Activated gamma-delta T cell treated with anti-CD3 and anti-CD28 coated beads, Interleukin-2, amount 50 U/mL, for 16 hours (primary cell): Measurements from ENCODE around the gene GEMIN8.

Experiments
- DNase-seq: peaks from one replicate; pipeline ENCODE4 v3.0.0-alpha.2; 2020; ENCODE audit warnings: low read depth

The GEMIN8 gene

DNA sequence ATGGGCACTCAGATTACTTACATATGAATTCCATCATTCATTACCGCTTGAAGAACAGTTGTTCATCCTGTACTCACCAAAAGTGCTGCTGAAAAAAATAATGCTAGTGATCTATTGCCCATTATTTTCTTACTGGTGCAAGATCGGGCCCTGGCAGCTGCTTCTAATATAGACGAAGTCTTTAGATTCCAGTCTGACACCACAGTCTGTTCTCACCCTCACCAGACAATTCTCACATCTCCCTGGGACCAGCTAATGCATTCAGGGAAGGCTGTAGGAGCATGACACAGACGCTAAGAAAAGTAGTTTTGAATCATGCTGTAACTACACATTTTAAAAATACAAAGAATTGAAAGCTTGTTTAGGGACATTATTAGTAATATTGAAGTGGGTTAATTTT lies 13.8 kb downstream of the GEMIN8 start:
- DNase-seq = no peak

DNA sequence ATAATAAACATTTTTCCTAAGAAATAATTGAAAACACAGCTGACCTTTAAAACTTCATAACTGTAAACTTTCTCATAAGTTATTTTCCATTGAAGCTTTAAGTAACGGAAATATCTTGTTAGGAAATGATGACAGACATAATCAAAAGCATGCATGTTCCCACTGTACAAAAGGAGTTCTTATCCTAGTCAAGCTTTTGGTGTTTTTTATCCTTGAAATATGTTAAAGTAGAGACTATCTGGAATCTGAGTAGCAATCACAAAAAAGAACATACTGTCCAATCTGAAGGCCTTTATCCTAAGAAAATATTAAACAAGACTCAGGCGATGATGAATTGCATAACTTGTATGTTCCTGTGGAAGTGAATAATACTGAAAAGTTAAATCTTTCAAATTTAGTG lies 14.4 kb downstream of the GEMIN8 start:
- DNase-seq = no peak

DNA sequence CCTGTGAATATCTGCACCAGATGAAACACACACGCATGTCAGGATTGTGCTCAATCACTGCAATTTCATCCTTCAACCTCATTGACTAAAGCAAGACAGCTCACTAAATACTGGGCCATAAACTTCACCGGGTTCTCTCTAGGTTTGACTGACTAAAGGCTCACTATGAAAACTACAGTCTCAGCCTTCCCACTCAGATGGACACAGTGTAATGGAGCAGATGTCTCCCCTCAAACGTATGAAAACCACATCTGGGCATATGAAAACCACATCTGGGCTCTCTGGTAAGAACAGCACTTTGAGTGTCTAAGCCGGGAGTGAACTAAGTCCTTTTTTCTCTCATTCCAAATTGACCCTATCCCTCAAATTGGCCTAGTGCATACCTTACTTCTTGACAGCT lies 15.2 kb downstream of the GEMIN8 start:
- DNase-seq = no peak

GRCh38 chrX:14013054-14013453 lies 16.6 kb downstream of the GEMIN8 start:
- DNase-seq = no peak

DNA sequence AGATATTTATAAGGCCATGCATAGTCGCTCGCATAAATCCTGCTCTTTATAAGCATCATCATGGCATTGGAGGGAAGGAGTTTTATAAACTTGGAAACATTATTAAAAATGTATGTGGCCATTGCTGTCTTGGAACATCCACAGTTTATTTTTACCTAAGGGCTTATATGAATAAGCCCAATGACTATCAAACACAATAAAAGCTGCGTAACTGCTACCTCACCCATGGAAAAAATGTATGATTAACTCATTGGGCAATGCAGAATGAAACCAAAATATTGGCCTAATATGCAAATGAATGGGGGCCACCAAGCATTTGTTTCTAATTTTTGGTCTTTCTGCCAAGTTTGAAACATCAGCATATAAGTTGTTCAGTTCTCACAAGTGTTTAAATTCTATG lies 19.1 kb downstream of the GEMIN8 start:
- DNase-seq = no peak

DNA sequence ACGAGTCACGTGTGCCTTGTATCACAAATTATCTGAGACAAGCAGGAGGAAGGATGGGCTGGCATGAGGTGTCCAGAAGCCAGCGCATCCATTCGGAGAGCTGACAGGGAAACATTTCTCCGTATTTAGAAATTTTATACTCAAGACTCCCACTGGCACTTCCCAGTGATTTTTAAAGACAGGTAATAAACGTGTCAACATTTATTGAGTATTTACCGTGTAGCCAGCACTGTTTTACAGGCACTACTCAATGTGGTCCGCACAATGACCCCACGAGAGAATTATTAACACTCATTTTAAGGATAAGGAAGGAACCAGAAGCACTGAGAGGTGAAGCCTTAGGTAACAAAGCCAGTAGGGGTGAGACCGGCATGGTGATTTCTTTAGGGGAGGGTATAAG lies 23.2 kb downstream of the GEMIN8 start:
- DNase-seq = no peak

GRCh38 chrX:14003876-14004425 lies 25.7 kb downstream of the GEMIN8 start:
- no peak for DNase-seq

- no peak for DNase-seq
Measured at GRCh38 chrX:14003028-14003427, 26.7 kb downstream of the GEMIN8 start.

- no peak for DNase-seq
Measured at GRCh38 chrX:13996650-13997049, 33.0 kb downstream of the GEMIN8 start.

GRCh38 chrX:13994536-13995080 lies 35.1 kb downstream of the GEMIN8 start:
- no peak for DNase-seq

- DNase-seq = no peak
Measured at GRCh38 chrX:13994104-13994503, 35.6 kb downstream of the GEMIN8 start.

GRCh38 chrX:13990126-13990800 lies 39.4 kb downstream of the GEMIN8 start:
- no peak for DNase-seq

DNA sequence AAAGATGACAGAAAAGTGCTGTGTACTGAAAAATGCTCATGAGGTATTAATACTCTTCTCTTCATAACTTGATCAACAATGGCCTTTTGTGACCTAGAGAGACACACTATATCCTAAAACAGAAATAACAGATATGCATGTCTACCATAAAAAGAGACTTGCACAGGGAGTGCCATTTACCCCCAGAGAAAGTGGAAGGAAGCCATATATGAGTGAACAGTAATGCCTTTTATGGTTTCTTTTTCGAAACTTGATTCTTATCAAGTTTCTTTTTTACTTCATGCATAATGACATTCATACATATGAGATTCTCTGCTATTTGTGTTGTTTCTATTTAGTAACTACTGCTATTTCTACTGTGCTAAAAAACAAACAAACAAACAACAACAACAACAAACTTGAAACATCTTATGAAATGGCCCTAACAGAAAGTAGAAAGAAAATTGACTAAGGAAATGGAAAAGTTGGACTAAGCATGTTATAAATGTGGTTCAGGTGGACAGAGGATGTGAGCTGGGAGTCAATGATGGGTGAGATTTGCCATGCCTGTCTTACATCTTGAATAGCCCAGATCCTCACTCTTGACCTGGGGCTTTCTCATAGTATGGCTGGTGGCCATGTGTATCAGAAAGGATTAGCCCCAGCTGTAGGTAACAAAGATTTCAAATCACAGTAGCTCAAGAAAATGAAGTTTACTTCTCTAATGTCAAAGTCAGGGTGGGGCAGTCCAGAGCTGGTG lies 43.8 kb downstream of the GEMIN8 start:
- DNase-seq = no peak

- DNase-seq = no peak
Measured at GRCh38 chrX:13983734-13984133, 46.0 kb downstream of the GEMIN8 start.

DNA sequence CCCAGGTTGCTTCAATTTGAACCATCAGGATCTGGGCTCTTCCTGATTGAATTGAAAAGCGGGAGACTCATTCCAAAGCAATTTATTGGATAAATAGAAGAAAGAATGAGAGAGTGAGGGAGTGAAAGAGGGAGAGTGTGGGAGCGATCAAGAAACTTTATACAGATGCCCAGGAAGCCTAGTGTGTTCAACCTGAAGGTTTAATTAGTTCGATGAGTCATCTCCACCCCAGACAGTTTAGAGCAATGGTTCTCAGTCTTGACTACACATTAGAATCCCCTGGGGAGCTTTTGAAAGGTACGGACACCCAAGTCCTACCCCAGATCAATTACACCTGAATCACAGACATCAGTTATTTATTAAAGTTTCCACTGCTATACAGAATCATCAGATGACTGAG lies 61.5 kb downstream of the GEMIN8 start:
- DNase-seq = no peak

DNA sequence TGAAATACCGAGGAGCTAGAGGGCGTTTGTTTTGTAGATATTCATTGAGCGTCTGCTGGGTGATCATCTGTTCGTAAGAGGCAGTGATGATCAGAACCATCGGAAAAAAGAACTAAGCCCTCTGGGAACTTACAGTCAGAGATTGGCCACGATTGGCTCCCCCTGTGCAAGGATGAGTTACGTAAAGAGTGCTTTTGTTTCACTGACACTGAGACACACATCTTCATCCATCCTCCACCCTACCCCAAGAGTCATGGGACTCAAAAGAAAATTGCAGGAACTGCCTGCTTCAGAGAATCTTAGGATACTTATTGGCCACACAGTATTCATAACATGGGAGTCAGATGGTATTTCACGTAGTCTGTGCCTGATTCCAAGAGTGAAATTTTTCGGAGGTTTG lies 62.1 kb downstream of the GEMIN8 start:
- no peak for DNase-seq

DNA sequence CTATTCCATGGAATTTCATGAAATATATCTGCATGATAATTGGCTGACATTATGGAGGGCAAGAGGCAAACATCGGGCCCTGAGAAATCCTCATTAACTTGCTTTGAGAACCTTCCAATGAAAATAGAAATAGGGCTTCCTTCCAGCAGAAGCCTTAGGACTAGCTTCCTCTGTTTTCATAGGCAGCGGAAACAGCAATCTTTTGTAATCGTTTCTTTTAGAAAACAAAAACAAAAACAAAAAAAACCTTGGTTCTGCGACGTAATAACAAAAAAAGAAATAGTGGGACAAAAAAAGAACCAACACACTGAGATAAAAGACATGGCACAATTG lies 62.9 kb downstream of the GEMIN8 start:
- DNase-seq = no peak

GRCh38 chrX:13966071-13966792 lies 63.5 kb downstream of the GEMIN8 start:
- DNase-seq = no peak

GRCh38 chrX:13965531-13965930 lies 64.2 kb downstream of the GEMIN8 start:
- DNase-seq = no peak

GRCh38 chrX:13956998-13957397 lies 72.7 kb downstream of the GEMIN8 start:
- DNase-seq = no peak
